HG03571 (cell line): ENCODE data around the gene ENGASE.

ENCODE experiments used
- ATAC-seq: cut with Tn5 transposase; IDR thresholded peaks from one replicate; pipeline ENCODE4 v1.9.1; 2021; ENCODE audit not compliant: unreplicated experiment

Gene ENGASE

DNA sequence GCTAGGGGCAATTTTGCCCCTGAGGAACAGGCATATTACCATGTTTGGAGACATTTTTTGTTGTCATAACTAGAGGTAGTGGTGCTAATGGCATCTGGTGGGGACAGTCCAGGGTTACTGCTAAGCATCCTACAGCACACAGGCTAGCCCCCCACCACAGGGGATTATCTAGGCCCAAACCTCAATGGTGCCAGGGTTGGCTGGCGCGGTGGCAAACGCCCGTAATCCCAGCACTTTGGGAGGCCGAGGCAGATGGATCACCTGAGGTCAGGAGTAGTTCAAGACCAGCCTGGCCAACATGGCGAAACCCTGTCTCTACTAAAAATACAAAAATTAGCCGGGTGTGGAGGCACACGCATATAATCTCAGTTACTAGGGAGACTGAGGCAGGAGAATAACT, 35.5 kb upstream of the ENGASE start:
- no peak for ATAC-seq

DNA sequence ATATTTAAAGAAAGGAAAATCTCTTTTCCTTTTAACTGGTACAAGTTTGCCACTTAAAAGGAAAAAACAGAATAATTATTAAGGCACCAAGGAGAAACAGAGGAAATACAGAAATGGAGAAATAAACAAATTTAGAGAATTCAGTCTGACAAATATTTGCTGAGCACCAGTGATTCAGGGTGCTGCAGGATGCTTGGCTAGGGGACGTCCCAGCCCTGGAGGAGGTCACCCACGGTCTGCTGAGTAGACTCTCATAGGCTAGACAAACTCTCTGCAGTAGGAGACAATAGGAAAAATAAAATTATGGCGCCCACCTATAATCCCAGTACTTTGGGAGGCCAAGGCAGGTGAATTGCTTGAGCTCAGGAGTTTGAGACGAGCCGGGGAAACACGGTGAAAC, 34.7 kb upstream of the ENGASE start:
- ATAC-seq: no peak

DNA sequence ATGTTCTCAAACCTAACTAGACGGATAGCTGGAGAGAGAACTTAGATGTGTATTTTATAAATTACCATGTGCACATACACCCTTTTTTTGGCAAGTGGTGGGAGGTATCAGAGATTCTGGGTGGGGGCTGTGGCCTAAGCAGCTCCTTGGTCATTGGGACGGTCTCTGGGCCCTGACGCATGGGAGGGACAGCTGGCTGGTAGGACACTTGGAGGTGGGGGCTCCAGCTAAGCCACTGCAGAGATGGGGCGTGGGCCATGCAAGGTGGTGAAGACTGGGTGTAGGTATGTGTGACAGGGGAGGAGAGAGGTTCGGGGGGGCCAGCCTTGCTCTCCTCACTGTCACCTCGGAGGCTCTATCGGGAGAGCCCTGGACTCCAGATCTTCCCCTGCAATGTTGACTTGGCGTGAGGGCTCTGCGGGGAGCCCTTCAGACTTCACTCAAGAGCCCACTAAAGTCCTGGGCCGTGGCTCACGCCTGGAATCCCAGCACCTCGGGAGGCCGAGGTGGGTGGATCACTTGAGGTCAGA, 33.5 kb upstream of the ENGASE start:
- ATAC-seq: no peak

DNA sequence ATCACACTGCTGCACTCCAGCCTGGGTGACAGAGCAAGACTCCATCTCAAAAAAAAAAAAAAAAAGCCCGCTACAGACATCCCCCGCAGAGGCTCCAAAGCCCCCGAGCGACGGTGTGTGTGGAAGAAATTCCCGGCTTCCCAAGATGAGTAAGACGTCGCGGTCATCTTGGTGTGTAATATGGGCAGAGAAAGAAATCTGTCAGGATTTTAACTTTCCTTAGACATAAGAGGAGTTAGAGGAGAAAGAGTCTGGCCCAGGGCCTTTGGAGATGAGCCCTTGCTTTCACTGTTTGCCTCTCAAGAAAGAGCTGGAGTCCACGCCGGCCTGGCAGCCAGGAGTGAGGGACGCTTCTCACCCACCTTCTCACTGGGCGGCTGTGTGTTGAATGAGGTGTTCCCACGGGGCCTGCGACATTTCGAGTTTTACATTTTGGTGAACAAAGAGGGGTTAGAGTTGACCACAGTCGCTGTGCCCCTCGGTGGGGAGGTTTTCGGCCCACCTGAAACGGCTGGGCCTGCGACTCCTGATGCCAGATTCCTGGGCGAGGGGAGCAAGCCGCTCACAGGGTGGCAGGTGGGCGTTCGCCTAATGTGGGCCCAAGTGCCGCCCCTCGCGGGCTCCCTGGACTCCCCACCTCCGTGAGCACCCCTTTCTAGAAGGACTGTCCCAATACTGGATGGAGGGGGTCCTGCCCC, 32.8 kb upstream of the ENGASE start:
- ATAC-seq: no peak

DNA sequence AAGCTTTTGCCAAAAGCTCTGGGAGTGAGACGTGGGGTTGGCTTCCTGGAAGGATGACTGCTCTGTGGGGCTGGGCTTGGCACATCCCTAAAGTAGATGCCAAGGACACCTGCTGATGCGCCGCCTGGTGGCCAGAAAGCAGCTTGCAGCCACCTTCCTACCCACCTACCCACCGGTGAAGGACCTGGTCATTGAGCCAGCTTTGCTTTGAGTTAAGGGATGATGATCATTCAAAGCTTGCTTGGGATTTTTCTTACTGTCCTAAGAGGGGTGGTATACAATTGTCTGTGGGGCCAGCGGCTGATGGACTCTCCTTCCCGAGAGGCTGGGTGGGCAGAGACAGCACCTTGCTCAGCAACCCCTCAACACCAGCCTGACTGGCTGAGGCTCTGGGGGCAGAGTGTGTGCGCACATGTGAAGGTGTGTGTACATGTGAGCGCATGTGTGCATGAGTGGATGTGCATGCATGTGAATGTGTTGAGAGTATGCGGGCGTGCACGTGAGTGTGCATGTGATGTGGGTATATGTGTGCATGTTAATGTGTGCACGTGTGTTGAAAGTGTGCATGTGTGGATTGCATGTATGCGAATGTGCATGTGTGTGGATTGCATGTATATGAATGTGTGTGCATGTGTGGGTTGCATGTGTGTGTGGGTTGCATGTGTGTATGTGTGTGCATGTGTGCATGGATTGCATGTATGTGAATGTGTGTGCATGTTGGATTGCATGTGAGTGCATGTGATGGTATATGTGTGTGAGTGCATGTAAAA, 32.0 kb upstream of the ENGASE start:
- ATAC-seq: no peak

DNA sequence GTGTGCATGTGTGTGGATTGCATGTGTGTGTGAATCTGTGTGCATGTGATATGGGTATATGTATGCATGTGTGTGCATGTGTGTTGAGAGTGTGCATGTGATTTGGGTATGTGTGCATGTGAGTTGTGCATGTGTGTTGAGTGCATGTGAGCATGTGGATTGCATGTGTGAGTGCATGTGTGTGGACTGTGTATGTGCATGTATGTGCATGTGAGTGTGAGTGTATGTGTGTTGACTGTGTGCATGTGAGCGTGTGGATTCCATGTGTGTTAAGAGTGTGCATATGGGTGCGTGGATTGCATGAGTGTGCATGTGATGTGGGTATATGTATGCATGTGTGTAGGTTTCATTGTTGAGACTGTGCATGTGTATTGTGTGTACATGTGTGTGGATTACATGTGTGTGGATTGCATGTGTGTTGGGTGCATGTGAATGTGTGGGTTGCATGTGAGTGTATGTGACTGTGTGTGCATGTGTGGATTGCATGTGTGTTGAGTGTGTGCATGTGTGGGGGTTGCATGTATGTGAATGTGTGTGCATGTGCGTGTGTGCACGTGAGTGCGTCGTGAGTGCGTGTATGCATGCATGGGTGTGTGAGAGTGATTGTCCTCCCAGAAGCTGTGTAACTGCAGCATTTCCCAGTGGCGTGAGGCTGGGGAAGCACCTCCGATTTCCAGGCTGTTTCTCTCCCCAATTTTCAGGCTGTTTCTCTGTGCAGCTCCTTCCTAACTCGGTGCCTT, 31.3 kb upstream of the ENGASE start:
- ATAC-seq: no peak

DNA sequence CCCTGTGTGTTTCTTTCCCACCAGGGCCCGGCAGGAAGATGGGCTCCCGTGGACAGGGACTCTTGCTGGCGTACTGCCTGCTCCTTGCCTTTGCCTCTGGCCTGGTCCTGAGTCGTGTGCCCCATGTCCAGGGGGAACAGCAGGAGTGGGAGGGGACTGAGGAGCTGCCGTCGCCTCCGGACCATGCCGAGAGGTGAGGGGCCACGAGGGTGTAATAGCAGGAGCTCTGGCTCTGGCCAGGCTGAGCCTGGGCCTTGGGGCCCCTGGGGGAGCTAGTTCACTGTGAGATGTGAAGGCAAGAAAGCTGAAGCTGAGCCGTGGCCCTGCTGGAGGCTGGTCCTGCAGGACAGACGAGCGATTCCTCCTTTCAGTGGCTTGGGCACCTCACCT, 30.7 kb upstream of the ENGASE start:
- no peak for ATAC-seq

DNA sequence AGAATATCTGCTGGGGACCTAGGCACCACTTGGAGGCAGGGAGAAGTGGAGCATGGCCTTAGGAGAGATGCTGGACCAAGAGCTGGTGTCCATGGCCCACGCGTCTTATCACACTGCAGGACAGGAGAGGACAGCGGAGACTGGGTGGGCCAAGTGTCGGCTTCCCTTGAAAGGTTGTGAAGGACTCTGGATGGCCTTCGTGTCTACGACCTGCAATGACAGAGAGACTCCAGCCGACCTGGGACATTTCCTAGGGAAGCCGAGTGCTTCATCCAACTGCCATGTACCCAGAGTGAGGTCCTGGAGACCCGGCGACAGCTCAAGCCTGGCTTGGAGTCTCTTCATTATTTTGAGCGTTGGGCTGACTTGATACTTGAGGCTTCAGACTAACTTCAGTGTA, 30.2 kb upstream of the ENGASE start:
- ATAC-seq: no peak

DNA sequence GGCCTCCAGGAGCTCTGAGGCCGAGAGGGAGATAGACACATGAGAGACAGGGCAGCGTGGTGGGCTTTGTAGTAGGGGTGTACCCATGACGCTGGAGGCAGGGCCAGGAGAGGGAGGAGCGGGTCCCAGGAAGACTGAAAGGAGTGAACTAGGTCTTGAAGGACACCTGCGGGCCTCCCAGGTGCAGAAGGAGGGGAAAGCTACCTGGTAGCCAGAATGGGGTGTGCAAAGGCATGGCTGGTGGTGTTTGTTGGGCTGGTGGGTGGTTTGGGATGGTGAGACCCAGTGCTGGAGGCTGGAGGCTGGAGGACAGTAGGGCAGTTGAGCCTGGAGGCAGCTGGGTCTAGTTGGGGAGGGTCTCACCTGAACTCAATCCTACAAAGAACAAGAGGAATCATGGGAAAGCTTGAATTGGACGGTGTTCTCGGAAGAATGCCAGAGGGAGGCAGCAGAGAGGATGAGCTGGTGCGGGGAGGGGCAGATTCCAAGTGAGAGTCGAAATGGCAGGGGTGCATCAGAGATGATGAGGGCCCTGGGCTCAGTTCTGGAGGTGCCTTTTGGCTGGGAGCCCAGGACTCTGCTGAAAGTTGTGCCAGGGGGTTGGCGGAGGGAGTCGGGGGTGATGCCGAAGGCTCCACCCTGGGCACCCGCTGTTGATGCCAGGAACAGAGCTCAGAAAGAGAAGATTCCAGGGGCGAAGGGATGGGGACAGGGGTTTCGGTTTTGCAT, 29.5 kb upstream of the ENGASE start:
- ATAC-seq: no peak

DNA sequence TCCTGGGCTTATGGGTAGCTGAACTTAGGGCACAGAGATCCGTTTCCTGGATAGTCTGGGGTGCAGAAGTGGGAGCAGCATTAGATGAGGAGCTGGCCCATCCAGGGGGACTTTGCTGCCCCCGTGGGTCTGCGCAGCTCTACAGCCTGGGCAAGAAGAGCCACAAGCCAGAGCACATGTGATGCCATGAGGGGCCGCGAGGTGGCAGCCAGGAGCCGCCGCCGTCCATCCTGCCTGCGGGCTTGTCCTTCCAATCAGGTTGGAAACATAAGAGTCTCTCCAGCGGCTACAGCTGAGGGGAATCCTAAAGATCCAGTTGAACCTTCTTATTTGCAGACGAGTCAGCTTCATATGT, 28.8 kb upstream of the ENGASE start:
- no peak for ATAC-seq

DNA sequence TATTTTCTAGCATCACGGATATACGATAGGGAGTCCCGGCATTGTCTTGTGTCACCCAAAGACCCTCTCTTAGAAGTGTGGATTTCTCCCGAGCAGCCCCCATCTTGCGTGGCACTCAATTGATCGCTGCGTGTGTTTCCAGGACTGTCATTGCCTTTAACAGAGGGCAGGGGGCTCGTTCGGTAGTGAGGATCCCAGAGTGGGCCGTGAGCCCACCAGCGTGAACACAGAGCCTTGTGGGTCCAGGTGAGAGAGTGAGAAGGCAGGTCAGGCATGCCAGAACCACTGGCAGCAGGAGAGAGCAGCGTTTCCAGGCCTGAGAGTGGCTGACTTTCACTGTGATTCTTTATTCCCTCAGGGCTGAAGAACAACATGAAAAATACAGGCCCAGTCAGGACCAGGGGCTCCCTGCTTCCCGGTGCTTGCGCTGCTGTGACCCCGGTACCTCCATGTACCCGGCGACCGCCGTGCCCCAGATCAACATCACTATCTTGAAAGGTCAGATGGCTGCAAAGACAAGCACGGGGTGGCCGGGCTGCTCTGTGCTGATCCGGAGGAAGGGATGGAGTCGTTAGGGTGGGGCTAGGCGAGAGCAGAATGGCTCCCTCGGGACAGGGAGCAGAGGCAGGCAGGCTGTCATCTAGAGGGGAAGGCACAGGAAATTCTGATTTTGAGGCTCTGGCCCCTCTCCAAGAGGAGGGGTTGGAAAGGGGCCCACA, 28.3 kb upstream of the ENGASE start:
- no peak for ATAC-seq

DNA sequence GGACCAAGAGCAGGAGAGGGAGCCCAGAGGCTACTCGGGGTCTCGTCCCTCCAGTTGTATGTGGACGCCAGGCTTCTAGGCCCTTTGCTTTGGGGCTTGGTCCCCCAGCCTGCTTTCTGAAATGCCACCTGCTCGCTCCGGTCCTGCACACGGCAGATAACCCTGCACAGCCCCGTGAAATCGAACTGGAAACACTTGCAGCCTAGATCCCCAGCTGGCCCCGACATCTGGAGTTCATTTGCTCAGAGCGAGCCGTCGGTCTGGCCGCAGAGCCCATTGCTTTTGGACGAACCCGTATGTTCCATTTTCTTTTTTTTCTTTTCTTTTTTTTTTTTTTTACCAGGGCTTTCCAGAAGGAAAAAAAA, 27.7 kb upstream of the ENGASE start:
- no peak for ATAC-seq

DNA sequence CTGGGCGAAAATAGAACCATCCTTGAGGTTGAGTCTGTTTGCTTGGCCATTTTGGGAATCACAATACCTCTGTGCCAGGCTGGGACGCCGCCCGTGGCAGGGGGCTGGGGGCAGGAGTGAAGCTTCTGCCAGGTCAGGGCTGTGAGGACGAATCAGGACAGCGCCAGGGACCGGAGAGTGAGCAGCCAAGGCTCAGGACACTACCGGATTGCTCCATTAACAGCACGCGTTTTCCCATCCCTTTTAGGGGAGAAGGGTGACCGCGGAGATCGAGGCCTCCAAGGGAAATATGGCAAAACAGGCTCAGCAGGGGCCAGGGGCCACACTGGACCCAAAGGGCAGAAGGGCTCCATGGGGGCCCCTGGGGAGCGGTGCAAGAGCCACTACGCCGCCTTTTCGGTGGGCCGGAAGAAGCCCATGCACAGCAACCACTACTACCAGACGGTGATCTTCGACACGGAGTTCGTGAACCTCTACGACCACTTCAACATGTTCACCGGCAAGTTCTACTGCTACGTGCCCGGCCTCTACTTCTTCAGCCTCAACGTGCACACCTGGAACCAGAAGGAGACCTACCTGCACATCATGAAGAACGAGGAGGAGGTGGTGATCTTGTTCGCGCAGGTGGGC, 27.2 kb upstream of the ENGASE start:
- no peak for ATAC-seq

DNA sequence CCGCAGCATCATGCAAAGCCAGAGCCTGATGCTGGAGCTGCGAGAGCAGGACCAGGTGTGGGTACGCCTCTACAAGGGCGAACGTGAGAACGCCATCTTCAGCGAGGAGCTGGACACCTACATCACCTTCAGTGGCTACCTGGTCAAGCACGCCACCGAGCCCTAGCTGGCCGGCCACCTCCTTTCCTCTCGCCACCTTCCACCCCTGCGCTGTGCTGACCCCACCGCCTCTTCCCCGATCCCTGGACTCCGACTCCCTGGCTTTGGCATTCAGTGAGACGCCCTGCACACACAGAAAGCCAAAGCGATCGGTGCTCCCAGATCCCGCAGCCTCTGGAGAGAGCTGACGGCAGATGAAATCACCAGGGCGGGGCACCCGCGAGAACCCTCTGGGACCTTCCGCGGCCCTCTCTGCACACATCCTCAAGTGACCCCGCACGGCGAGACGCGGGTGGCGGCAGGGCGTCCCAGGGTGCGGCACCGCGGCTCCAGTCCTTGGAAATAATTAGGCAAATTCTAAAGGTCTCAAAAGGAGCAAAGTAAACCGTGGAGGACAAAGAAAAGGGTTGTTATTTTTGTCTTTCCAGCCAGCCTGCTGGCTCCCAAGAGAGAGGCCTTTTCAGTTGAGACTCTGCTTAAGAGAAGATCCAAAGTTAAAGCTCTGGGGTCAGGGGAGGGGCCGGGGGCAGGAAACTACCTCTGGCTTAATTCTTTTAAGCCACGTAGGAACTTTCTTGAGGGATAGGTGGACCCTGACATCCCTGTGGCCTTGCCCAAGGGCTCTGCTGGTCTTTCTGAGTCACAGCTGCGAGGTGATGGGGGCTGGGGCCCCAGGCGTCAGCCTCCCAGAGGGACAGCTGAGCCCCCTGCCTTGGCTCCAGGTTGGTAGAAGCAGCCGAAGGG, 26.4 kb upstream of the ENGASE start:
- no peak for ATAC-seq

DNA sequence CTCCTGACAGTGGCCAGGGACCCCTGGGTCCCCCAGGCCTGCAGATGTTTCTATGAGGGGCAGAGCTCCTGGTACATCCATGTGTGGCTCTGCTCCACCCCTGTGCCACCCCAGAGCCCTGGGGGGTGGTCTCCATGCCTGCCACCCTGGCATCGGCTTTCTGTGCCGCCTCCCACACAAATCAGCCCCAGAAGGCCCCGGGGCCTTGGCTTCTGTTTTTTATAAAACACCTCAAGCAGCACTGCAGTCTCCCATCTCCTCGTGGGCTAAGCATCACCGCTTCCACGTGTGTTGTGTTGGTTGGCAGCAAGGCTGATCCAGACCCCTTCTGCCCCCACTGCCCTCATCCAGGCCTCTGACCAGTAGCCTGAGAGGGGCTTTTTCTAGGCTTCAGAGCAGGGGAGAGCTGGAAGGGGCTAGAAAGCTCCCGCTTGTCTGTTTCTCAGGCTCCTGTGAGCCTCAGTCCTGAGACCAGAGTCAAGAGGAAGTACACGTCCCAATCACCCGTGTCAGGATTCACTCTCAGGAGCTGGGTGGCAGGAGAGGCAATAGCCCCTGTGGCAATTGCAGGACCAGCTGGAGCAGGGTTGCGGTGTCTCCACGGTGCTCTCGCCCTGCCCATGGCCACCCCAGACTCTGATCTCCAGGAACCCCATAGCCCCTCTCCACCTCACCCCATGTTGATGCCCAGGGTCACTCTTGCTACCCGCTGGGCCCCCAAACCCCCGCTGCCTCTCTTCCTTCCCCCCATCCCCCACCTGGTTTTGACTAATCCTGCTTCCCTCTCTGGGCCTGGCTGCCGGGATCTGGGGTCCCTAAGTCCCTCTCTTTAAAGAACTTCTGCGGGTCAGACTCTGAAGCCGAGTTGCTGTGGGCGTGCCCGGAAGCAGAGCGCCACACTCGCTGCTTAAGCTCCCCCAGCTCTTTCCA, 25.5 kb upstream of the ENGASE start:
- ATAC-seq: no peak

DNA sequence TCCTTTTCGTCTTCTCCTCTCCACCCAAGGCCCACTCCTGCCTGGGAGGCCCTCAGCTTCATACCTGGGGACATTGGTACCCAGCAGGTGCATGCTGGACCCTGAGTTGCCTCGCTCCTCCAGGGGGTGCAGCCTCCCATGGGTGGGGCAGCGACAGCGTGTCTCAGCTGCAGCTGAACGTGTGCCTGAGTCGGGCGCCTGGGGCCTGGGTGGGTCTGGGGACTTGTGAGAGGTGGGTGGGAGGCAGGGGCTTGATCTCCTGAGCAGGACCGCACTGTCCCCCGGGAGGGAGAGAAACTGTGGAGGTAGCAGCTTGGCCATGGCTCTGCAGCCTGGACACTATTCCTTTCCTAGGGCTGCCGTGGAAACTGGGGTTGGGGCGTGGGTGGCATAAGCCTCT, 24.8 kb upstream of the ENGASE start:
- no peak for ATAC-seq

DNA sequence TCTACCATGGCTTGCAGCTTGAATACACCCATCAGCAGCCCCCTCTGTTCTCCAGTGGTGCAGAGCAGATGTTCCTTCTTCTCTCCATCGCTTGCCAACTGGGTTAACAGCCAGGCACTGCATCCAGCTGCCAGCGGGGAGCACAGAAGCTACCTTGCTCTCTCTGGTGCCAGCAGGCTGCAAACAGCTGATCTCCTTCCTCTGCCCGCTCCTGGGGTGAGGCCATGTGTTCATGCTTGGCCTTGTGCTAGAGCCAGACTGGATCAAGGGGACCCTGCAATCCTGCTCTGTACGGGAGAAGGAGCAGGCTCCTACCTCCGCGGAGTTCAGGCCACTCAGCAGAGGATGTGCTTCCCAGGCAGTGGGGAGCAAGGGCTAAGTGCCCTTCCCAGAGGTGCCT, 24.1 kb upstream of the ENGASE start:
- ATAC-seq: no peak

DNA sequence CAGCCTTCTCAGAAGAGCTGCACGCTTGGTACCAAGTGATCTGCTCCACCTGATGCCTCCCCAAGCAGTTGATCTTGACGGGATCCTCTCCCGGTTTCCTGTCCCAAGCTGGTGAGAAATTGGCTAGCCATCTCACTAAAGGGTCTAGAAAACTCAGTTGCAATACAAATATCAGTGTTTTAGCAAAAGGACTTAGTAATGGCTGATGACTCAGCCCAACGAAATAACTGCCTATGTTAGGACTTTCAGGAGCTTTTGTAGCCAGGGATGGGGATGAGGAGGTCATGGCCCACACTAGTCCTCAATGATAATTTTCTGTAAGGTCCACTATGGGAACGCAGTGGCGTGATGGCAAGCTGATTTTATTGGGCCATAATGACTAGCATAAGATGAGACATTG, 23.3 kb upstream of the ENGASE start:
- ATAC-seq: no peak
